ENCODE measurements around the gene RCAN1. TPM values are rescaled to one million over a fixed set of nuclear protein-coding genes. Genes with fewer than 3 reads are reported as not detected.

RCAN1 gene
- total RNA-seq, 1 donor from 2014 or later: 22.9 TPM

DNA sequence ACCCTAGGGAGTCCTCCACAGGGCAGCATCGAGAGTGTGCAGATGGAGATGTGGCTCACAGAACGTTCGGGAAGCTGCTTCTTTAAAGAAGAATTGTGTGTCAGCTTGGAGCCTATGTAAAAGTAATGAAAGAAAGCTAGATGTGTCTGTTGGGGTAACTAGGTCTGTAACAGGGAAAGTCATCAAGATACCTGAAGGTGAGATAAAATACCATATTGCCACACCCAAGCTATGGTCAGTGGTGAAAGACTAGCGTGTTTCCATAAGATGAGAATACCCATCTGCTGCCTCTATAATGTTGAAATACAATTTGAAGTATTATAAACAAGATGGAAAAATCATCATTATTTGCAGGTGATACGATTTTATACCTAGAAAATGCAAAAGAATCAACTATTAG is 17.5 kb downstream of the RCAN1 start:
- TF ChIP-seq, protein P1, sequence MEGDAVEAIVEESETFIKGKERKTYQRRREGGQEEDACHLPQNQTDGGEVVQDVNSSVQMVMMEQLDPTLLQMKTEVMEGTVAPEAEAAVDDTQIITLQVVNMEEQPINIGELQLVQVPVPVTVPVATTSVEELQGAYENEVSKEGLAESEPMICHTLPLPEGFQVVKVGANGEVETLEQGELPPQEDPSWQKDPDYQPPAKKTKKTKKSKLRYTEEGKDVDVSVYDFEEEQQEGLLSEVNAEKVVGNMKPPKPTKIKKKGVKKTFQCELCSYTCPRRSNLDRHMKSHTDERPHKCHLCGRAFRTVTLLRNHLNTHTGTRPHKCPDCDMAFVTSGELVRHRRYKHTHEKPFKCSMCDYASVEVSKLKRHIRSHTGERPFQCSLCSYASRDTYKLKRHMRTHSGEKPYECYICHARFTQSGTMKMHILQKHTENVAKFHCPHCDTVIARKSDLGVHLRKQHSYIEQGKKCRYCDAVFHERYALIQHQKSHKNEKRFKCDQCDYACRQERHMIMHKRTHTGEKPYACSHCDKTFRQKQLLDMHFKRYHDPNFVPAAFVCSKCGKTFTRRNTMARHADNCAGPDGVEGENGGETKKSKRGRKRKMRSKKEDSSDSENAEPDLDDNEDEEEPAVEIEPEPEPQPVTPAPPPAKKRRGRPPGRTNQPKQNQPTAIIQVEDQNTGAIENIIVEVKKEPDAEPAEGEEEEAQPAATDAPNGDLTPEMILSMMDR (IDR thresholded peaks at IDR 0.05): no peak
- Histone ChIP-seq H3K4me3 (no peak overlapping the region), H3K4me1 (peaks cover 37% of the 10 kb centered on the region), H3K27ac (no peak overlapping the region), H3K9me3 (no peaks in the 10 kb centered on the region), H3K27me3 (ENCODE audit: low read depth) (no peaks in the 10 kb centered on the region), H3K36me3 (no peaks in the 10 kb centered on the region)
- intact Hi-C loops (cut with DNase I): no loop called here
- no peak for ATAC-seq
- DNase-seq: no peak

DNA sequence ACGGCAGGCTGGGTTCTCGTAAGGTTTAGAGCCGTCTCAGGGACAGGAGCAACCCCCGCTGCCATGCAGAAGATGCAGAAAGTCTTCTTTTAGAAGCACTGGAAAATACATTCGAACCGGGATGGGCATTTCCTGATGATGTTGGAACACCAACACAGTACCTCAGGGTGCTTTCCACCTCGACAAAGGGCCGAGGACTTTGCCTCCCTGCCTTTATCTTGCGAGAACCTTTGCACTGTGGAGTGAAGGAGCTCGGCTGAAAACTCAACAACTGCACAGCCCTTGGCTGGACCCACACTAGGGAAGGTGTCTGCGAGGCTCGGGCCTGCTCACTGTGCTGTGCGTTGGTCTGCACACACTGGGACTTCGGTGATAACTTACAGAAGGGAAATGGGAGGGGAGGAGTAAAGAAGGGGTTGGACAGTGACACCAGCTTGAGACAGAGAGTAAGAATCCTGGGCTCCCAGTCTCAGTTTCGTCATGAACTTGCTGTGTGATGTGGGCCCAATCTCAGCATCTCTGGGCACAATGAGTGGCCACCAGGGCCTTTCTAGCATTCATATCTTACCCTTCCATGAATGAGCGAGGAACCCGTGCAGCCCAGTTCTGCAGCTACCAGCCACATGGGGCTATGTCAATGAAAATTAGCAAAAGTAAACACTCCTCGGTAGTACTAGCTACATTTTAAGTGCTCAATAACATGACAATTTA is 18.2 kb downstream of the RCAN1 start:
- no peak for ATAC-seq
- no peaks in the 10 kb centered on the region for H3K9me3 ChIP-seq
- H3K27ac ChIP-seq: no peak overlapping the region
- H3K36me3 ChIP-seq: no peaks in the 10 kb centered on the region
- TF ChIP-seq, protein P1 (IDR thresholded peaks at IDR 0.05): no peak
- intact Hi-C loops (cut with DNase I): no loop called here
- no peaks in the 10 kb centered on the region for H3K27me3 ChIP-seq (ENCODE audit: low read depth)
- no peak for DNase-seq
- peaks cover 44% of the 10 kb centered on the region for H3K4me1 ChIP-seq
- H3K4me3 ChIP-seq: no peak overlapping the region

DNA sequence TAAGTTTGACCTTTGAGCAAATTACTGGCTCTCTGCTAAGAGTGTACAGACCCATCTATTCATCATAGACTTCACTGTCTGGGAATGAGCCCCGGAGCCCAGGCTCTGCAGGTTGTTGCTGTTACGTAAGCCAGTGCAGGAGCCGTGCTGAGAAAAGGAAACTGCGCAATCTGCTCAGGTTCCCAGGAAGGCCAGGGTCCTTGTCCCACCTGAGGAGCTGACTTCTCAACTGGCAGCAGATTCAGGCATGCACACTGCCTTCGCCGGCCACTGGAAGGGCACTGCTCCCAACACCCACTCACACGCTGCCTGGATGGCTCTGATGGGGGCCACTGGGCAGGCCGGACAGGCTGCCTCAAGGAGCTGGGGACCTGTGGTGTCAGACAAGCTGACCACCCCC is 19.5 kb downstream of the RCAN1 start:
- Histone ChIP-seq H3K9me3 (no peaks in the 10 kb centered on the region), H3K4me3 (no peak overlapping the region), H3K27ac (no peak overlapping the region), H3K27me3 (ENCODE audit: low read depth) (no peaks in the 10 kb centered on the region), H3K36me3 (no peaks in the 10 kb centered on the region), H3K4me1 (peaks cover 48% of the 10 kb centered on the region)
- TF ChIP-seq, protein P1 (IDR thresholded peaks at IDR 0.05): no peak
- intact Hi-C loops (cut with DNase I): no loop called here
- DNase-seq: no peak
- no peak for ATAC-seq

DNA sequence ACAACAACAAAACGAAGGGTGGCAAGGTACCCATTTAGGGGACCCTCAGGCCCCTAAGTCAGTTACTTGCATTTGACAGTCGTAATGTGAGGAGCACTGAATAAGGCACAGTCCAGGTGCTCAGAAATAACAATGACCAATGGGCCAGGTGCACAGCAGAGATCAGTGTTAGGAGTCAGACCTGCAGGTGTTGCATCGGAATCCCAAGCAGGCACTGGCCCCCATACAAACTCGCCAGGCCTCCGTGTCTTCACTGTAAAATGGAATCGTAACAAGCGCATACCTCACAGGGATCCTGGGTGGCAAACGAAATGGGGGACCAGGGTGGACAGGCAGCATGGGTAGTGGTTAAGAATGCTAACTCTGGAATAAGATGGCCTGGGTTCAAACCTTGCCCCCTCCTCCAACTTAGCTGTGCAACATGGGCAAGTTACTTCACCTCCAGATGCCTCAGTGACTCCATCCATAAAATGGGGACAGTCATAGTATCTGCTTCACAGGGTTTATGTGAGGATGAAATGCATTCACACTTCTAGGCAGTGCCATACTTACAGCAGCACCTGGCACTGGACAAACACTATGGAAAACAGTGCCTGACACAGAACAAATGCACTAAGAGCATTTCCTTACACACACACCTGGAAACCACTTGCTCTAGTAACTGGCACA is 20.2 kb downstream of the RCAN1 start:
- no peaks in the 10 kb centered on the region for H3K27me3 ChIP-seq (ENCODE audit: low read depth)
- H3K9me3 ChIP-seq: no peaks in the 10 kb centered on the region
- H3K27ac ChIP-seq: peak overlapping the region; percentile 32
- H3K4me1 ChIP-seq: peaks cover 55% of the 10 kb centered on the region
- no peak for ATAC-seq
- H3K36me3 ChIP-seq: no peaks in the 10 kb centered on the region
- no peak overlapping the region for H3K4me3 ChIP-seq
- intact Hi-C loops (cut with DNase I): no loop called here
- TF ChIP-seq, protein P1 (IDR thresholded peaks at IDR 0.05): no peak
- no peak for DNase-seq

DNA sequence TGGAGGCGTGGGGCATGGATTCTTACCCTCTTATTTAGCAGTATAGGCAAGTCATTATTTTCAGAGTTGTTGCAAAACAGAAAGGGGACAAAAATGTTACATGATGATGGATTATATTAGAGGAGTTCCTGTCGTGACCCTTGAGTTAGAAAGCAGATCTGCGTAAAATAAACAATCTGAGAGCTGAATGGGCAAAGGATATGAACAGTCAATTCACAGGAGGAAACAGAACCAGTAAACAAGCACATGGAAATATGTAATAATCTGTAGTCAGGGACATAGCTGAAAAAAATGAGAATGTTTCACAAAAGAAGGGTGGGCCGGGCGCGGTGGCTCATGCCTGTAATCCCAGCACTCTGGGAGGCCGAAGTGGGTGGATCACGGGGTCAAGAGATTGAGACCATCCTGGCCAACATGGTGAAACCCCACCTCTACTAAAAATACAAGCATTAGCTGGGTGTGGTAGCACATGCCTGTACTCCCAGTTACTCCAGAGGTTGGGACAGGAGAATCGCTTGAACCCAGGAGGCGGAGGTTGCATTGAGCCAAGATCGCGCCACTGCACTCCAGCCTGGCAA is 20.9 kb downstream of the RCAN1 start:
- H3K4me3 ChIP-seq: no peak overlapping the region
- H3K36me3 ChIP-seq: no peaks in the 10 kb centered on the region
- TF ChIP-seq, protein P1 (IDR thresholded peaks at IDR 0.05): no peak
- intact Hi-C loops (cut with DNase I): no loop called here
- ATAC-seq (peak; percentile 23 to 39), DNase-seq (no peak)
- H3K4me1 ChIP-seq: peaks cover 57% of the 10 kb centered on the region
- peak overlapping the region; percentile 67 for H3K27ac ChIP-seq
- no peaks in the 10 kb centered on the region for H3K27me3 ChIP-seq (ENCODE audit: low read depth)
- H3K9me3 ChIP-seq: no peaks in the 10 kb centered on the region
